Thyroid gland (tissue), 4 donors: ENCODE results near the gene WDFY2.
"Not testable (repeated sequence)": the region's sequence is repeated elsewhere in the genome, so short reads cannot be mapped to it uniquely, and the experiment has no call there.

Experiments used
- POLR2A ChIP-seq, 2 donors: fragments of 450-650 bp; IDR thresholded peaks; one replicate each; pipeline ENCODE4 v1.6.1; 2017; ENCODE audit warnings: antibody characterized with exemption in 2 of 2, mild to moderate bottlenecking in 2 of 2, moderate library complexity in 1 of 2
- TF ChIP-seq, protein P1 (sequence below), 6 experiments: fragments of 200-600 bp in 3 of 6; fragments of 450-650 bp in 3 of 6; sonication (generic) in 3 of 6; IDR thresholded peaks; one replicate each; pipeline ENCODE4 v1.5.1; 2016 to 2019; ENCODE audit warnings: antibody characterized with exemption in 6 of 6, mild to moderate bottlenecking in 2 of 6, inconsistent platforms in 1 of 6, moderate library complexity in 1 of 6

DNA sequence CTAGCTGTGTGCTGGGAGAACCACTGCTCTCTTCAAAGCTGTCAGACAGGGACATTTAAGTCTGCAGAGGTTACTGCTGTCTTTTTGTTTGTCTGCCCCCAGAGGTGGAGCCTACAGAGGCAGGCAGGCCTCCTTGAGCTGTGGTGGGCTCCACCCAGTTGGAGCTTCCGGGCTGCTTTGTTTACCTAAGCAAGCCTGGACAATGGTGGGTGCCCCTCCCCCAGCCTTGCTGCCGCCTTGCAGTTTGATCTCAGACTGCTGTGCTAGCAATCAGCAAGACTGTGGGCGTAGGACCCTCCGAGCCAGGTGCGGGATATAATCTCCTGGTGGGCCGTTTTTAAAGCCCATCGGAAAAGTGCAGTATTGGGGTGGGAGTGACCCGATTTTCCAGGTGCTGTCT lies 111.4 kb downstream of the WDFY2 start:
- TF ChIP-seq POLR2A (IDR thresholded peaks at IDR 0.05) = not testable (repeated sequence)
- TF ChIP-seq, protein P1, sequence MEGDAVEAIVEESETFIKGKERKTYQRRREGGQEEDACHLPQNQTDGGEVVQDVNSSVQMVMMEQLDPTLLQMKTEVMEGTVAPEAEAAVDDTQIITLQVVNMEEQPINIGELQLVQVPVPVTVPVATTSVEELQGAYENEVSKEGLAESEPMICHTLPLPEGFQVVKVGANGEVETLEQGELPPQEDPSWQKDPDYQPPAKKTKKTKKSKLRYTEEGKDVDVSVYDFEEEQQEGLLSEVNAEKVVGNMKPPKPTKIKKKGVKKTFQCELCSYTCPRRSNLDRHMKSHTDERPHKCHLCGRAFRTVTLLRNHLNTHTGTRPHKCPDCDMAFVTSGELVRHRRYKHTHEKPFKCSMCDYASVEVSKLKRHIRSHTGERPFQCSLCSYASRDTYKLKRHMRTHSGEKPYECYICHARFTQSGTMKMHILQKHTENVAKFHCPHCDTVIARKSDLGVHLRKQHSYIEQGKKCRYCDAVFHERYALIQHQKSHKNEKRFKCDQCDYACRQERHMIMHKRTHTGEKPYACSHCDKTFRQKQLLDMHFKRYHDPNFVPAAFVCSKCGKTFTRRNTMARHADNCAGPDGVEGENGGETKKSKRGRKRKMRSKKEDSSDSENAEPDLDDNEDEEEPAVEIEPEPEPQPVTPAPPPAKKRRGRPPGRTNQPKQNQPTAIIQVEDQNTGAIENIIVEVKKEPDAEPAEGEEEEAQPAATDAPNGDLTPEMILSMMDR (IDR thresholded peaks at IDR 0.05) = not testable (repeated sequence)
